ENCODE results near the gene RNF2. TPM values are rescaled to one million over a fixed set of nuclear protein-coding genes. Genes with fewer than 3 reads are reported as not detected.

Gene RNF2
- total RNA-seq, 4 donors from 2014 or later: 9.2 to 22.1 (median 20.5) TPM

GRCh38 chr1:185017966-185018365, 27.4 kb upstream of the RNF2 start:
- TF ChIP-seq, protein P1, sequence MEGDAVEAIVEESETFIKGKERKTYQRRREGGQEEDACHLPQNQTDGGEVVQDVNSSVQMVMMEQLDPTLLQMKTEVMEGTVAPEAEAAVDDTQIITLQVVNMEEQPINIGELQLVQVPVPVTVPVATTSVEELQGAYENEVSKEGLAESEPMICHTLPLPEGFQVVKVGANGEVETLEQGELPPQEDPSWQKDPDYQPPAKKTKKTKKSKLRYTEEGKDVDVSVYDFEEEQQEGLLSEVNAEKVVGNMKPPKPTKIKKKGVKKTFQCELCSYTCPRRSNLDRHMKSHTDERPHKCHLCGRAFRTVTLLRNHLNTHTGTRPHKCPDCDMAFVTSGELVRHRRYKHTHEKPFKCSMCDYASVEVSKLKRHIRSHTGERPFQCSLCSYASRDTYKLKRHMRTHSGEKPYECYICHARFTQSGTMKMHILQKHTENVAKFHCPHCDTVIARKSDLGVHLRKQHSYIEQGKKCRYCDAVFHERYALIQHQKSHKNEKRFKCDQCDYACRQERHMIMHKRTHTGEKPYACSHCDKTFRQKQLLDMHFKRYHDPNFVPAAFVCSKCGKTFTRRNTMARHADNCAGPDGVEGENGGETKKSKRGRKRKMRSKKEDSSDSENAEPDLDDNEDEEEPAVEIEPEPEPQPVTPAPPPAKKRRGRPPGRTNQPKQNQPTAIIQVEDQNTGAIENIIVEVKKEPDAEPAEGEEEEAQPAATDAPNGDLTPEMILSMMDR (IDR thresholded peaks at IDR 0.05; ENCODE audit: low read depth): no peak

GRCh38 chr1:185027252-185027882, 18.0 kb upstream of the RNF2 start:
- TF ChIP-seq, protein P1 (IDR thresholded peaks at IDR 0.05; ENCODE audit: low read depth): no peak

GRCh38 chr1:185033686-185034085, 11.7 kb upstream of the RNF2 start:
- TF ChIP-seq, protein P1 (IDR thresholded peaks at IDR 0.05; ENCODE audit: low read depth): no peak

DNA sequence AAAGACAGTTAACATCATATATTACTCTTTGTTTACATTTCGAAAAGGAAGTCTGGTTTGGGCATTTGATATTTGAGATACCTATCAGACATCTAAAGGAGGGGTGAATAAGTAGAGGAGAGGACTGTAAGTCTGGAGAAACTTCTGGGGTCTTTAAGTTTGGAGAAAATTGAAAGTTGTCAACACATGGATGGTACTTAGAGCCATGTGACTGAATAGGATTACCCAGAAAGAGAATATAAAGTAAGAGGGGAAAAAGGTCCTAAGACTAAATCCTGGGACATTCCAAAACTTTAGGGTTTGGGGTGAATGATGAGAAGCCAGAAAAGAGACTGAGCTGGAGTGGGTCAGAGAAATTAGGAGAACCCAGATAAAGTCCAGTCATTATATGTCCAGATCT, 10.1 kb upstream of the RNF2 start:
- TF ChIP-seq, protein P1 (IDR thresholded peaks at IDR 0.05; ENCODE audit: low read depth): no peak

DNA sequence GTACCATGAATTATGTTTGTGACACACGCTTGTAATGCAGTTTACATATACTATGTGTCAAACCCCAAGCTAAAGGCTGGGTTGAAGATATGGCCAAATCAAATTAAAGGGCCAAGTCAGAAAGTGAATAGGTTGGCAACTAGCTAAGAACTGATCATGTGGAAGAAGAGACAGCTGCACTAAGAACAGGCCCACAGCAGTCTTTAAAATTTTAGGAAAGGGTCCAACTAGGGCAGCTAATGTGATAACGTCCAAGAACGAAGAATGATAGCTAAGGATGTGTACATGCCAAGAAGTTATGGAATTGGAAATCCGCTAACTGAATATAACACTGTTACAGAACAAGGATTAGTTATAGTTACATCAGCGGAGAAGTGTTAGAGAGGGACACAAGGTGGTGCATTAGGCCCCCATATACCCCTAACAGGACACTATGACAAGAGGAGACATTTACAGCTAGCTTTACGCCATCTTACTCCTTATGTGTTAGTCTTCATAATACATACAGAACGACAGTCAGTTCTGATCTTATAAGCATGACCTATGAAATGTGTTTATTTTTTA, 6.5 kb upstream of the RNF2 start:
- TF ChIP-seq, protein P1 (IDR thresholded peaks at IDR 0.05; ENCODE audit: low read depth): no peak

DNA sequence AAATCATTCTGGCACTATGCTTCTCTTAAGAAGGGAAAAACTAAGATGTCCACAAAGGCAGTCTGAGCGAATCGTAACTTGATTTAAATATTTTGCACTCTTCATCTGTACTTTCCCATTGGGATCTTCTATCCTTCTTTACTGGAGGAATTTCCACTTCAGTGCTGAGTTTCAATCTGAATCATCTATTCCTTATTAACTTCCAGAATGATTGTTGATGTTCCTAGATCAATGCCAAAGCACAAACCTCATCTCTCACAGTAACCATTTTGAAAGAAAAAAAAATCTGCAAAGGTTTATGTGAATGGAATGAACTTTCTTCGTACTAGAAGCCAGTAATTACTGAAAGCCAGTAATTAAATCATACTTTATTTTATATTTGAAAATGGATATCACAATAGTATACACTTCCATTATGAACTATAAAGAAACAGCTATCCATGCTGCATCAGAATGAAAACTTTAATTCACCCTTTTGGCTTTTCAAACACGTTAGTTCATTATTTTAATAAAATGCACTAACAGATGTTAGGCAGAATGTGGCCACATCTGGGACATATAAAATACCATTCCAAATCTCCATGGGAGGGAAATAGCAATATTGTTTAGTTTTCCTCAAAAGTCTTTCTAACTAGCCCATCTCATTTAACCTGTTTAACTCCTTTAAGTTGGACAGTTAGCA, 5.5 kb upstream of the RNF2 start:
- TF ChIP-seq, protein P1 (IDR thresholded peaks at IDR 0.05; ENCODE audit: low read depth): no peak

GRCh38 chr1:185040408-185040735, 5.0 kb upstream of the RNF2 start:
- TF ChIP-seq, protein P1 (IDR thresholded peaks at IDR 0.05; ENCODE audit: low read depth): no peak
